GM19328 (cell line): Measurements from ENCODE around the gene RNF157.

ENCODE experiments used
- ATAC-seq: cut with Tn5 transposase; IDR thresholded peaks from one replicate; pipeline ENCODE4 v1.9.1; 2021; ENCODE audit warnings: mild to moderate bottlenecking, moderate library complexity; ENCODE audit not compliant: unreplicated experiment

The RNF157 gene

DNA sequence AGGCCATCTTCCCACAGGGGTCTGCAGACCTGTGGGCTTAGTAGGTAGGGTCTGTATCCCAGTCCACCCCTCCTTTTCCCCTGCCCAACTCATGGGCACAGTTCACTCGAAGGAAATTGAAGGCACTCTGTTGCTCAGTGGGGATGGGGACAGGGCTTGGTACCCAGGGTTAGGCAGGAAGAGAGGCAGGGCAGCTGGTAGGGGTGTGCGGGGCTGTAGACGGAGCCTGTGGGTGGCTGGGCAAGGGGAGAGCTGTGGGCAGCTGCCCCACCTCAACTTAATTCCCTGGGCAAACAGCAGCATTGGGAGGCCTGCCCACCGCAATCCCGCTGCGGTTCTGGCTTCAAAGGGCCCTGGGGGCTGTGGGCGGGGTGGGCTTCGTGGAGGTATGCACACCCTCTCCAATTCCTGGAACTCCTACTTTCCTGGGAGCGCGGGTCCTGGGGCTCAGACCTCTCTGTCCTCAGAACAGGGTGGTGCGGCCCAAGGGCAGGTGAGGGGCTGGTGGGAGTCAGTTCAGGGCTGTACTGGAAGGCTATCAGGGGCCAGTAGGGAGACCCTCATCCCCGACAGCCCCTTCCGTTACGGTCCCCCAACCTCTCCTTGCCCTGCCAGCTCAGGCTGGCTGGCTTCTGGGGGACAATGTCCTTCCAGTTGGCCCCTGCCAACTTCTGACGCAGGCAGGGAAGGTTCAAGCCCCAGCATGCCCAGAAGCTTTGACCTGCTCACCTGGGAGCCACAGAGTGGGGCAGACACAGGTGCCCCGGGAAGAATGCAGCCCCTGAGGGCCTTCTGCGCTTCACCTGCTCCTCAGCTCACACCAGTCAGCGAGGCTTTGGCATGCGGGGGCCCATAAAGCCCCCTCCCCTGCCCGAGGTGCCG is 108.4 kb downstream of the RNF157 start:
- ATAC-seq = no peak

DNA sequence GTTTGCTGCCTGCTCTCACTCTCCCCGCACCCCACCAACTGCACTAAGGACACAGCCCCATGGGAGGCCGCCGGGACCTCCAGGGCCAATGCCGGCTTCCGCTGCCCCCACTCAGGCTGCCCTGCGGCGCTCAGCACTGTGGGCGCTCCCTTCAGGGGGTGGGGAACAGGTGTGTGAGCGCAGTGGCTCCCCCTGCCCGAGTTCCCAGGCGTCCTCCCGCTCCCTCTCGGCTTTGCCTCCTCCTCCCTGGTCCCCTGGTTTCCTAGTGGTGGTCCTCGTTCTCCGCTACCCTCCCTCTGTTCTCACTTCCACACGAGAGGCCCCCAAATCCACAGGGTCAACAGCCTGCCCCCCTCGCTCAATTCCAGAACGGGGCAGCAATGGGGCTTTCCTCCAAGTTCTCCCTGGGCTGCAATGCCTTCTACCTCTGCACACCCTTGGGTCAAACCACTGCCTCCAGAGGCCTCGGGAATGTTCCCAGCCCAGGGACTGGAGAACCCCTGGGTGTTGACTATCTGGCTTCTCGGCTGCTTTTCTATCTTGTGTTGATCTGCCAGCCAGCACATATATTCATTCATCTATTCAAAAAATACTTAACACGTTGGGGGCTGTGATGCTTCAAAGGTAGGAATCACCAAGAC is 109.1 kb downstream of the RNF157 start:
- ATAC-seq = no peak

DNA sequence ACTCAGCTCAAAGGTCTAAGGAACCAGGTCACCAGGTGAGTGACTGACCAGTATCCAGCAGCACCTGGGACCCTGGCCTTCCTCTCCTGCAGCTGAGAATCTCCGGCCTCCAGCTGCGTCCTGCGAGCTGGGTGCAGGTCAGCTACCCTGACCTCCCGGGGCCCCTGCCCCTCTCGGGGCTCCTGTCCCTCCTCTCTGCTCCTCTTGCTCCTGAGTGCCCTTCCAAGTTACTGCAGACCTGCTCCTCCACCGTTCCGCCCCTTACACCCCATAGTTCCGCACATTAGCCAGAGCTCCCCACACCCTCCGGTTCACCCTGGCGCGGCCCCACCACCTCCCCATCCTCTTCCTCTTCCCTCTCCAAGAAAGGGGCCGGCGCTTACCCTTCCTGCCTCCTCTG is 109.8 kb downstream of the RNF157 start:
- no peak for ATAC-seq

DNA sequence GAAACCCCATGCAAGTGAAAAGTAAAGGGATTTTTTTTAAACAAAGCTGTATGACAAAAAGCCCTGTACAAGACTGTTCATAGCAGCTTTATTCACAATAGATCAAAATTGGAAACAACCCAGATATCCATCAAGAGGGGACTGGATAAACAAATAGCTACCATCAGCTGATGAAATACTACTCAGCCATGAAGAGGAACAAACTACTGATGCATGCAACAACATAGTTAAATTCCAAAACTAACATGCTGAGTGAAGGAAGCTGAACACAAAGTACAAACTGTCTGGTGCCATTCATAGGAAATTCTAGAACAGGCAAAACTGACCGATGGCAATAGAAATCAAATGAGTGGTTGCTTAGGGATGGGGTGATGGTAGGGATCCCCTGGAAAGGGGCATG is 114.4 kb downstream of the RNF157 start:
- ATAC-seq = no peak

DNA sequence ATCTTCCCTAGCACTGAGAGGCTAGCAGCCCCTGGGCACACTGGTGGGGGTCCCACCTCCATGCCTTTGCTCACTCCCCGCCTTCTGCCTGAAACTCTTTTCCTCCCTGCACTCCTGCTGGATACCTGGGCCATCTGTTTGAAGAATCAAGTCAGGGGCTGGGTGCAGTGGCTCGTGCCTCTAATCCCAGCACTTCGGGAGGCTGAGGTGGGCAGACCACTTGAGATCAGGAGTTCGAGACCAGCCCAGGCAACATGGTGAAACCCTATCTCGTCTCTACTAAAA is 115.0 kb downstream of the RNF157 start:
- no peak for ATAC-seq

DNA sequence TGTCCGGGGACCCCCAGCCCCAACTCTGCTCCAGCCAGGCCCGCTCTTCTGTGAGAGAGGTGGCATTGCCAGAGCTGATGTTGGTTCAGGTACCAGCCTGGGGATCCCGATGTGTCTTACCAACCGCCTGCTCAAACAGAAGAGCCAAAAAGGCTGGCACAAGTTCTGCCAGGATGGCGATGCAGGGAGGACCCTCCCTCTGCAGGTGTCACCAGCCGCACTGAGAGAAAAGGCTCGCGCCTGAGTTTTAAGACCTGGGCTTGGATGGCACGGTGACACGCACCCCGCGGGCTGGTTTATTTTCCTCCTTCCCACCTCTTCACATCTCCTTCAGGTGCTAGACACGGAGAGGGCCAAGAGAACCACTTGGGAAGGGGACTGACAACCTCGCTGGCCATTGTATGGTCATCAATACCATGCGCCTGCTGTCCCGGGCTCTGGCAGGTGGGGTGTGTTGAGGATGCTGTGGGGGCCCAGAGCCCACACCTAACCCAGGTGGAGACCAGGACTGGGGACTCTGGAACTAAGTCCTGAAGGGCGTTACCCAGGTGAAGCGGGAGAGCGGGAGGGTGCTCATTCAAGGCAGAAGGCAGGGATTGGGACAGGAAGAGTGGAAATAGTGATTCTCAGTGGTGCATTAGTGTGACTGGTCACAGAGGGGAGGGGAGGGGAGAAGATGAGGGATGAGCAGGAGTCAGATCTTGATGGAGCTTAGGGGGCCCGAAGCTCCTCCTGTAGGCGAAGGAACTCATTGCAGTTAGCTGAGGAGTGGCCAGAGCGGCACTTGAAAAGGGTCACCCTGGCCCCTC is 115.5 kb downstream of the RNF157 start:
- no peak for ATAC-seq

DNA sequence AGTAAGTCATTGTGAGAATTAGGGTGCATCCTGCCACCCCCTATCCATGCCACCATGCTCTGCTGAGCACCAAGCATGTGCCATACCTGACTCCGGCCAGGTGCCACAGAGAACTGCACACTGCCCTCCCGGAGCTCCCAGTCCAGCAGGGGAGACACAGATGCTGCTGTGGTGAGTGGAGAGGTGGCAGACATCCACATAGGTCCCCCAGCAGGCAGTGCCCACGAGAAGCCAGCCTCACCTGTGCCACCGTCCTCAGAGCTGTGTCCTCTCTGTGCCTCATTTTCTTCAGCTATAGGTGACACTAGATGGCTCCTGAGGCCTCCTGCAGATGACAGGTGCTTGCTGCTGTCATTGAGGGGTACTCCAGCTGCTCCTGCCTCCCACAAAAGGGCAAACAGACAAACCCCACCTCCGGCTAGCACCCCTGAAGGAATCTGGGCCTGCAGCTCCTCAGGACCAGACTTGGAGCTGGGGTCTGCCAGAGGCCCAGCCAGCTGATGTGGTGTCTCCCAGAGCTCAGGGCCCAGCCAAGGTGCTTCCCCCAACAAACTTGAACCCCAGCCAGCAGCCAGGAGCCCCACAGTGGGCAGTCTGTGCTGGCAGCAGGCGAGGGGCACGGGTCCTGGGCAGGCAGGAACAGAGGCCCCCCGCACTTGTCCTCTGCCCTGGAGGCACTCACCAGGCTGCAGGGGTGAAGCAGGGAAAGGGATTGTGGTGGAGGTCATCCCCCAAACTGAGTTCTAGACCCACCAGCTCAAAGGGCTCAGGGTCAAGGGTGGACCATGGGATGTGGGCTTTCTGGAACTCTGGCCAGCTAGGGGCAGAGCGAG is 116.3 kb downstream of the RNF157 start:
- ATAC-seq = no peak

DNA sequence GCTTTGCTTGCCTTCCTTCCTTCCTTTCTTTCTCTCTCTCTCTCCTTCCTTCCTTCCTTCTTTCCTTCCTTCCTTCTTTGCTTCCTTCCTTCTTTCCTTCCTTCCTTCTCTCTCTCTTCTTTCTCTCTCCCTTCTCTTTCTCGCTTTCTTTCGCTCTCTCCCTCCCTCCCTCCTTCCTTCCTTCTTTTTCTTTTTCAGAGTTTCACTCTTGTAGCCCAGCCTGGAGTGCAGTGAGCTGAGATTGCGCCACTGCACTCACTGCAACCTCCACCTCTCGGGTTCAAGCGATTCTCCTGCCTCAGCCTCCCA is 117.1 kb downstream of the RNF157 start:
- no peak for ATAC-seq

DNA sequence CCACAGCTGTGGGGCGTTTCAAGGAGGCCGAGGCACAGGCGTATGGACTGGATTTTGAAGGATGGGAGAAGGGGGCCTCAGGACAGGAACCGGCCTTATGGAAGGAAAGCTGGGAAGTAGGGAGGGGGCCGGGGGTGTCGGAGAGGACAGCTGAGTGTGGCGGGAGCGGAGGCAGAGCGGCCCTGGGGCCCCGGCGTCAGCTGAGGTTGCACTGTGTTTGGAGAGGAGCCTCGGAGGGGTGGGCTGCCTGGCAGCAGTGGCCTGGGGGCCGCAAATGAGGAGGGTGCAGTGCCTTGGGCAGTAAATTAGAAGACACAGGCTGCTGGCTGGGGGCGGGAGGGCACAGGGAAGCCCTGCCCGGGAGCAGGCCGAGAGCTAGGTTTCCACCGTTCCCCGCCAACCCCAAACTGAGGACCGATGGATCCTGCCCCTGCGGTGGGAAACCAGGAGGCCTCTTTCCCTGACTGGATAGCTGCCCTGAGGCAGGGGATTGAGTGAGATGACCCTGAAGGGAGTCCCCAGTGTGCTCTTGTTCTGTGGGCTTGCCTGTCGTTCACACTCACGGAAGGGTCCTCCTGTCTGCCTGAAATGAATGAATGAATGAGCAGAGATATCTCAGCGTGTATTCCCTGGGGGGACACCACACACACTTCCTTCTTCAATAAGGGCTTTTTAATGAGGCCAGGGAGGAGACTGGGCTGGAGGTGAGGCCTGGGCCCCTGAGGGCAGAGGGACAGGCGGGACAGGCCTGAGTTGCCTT is 117.7 kb downstream of the RNF157 start:
- ATAC-seq = no peak

DNA sequence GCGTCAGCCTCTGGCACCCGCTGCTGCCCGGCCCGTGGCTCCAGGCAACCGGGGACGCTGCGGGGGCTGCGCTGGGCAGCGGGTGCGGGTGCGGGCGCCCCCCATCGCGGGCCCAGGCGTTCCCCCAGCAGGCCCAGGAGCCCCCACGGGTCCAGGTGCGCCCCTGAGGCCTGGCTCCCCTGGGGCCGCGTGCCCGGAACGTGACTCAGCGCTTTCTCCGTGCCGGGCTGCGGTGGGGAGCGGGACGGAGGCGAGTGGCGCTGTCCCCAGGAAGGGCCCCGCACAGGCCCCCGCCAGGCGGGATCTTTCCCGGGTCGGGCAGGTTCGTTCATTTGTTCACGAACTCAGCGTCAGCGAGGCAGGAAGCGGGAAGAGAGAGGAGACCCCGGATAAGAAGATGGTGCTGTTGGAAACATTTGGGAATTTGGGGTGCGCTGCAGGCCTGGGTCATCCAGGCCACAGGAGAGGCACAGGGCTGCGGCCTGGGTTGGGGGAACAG is 118.3 kb downstream of the RNF157 start:
- no peak for ATAC-seq

DNA sequence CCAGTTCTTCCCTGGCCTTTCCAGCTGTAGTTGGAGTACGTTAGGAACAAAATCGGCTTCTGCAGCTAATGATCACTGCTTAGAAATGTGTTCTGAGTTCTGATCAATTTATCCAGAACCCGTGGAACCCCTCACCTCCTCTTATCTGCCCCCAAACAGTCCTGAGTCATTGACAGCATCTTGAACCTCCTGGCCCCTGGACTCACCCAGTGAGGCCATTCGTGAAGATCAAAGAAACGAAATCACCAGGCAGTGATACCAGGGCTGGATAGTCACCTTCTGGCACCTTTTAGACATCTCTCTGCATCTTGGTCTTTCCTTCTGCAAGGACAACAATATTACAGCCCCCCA is 119.7 kb downstream of the RNF157 start:
- ATAC-seq = no peak

DNA sequence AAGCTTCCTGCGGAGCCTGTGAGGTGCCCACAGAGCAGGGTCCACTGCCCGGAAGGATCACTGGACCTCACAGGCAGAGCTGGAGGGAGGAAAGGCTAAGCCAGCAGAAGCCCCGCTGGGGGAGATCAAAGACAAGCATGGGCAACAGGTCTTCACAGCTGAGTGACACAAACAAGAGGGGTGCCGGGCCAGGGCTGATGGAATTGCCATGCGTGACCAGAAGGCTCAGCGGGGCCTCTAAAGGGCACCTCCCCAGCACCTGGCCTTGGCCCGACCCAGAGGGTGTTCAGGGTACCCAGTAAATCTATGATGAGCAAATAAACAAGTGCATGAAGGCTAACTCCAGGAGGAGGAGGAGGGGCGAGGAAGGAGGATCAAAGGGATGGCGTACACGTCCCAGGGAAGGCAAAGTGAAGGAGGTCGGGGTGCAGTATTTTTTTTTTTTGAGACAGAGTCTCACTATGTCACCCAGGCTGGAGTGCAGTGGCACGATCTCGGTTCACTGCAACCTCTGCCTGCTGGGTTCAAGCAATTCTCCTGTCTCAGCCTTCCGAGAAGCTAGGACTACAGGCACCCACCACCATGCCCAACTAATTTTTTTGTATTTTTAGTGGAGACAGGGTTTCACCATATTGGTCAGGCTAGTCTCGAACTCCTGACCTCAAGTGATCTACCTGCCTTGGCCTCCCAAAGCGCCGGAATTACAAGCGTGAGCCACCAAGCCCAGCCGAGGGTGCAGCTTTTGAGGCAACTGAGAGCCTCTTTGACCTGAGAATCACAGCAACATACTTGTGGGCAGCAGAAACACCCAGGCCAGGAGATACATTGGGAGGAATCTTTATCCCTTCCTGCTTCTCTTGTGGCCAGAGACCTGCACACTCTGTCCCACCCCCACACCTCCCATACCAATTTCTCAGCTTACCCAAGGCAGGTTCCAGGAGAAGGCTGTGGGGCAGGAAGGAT is 120.6 kb downstream of the RNF157 start:
- no peak for ATAC-seq

DNA sequence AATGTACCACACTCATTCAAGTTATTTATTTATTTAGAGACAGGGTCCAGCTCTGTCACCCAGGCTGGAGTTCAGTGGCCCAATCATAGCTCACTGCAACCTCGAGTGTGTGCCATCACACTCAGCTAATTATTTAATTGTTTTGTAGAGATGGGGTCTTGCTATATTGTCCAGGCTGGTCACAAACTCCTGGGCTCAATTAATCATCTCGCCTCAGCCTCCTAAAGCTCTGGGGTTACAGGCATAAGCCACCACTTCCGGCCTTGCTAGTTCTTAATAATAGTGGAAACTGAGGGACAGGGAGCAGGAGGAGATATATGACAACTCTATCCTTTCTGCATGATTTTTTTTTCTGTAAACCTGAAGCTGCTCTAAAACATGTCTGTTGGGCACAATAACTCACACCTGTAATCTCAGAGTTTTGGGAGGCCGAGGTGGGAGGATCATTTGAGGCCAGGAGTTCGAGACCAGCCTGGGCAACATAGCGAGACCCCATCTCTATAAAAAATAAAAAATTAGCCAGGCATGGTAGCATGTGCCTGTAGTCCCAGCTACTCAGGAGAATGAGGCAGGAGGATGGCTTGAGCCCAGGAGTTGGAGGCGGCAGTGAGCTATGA is 125.0 kb downstream of the RNF157 start:
- ATAC-seq = no peak

DNA sequence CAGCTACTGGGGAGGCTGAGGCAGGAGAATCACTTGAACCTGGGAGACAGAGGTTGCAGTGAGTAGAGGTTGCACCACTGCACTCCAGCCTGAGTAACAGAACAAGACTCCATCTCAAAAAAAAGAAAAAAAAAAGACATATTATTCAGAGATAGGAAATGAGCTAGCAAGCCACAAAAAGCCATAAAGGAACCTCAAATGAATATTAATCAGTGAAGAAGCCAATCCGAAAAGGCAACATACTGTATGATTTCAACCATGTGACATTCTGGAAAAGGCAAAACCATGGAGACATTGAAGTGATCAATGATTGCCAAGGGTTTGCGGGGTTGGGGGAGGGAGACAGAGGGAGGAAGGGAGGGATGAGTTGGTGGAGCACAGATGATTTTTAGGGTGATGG is 128.3 kb downstream of the RNF157 start:
- no peak for ATAC-seq

DNA sequence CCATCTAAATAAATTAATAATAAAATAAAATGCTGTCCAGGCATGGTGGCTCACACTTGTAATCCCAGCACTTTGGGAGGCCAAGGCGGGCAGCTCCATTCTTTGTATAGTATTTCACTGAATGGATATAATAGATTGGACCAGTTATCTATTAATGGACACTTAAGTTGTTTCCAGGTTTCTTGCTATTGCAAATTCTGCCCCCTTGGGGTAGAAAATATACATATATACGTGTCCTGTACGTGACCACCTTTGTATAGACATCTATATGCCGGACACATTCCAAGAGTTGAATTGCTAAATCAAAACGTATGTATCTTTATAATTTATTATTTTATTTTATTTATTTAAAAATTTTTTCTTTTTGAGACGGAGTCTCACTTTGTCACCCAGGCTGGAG is 132.8 kb downstream of the RNF157 start:
- ATAC-seq = no peak

DNA sequence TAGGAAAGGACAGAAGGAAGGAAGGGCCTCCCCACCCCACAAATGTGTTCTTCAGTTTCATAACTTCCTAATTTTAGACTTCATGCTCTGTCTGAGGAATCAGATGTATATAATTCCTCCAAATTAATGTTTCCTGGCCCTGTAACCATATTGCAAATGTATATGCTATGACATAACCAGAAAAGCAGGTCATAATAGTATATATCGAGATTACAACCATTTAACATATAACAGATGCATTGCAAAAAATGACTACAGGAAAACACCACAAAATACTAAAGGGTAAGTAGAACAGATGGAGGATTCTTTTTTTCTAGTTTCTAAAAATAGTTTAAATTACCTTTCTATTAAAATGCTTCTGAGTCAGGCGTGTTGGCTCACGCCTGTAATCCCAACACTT is 133.6 kb downstream of the RNF157 start:
- ATAC-seq = no peak

DNA sequence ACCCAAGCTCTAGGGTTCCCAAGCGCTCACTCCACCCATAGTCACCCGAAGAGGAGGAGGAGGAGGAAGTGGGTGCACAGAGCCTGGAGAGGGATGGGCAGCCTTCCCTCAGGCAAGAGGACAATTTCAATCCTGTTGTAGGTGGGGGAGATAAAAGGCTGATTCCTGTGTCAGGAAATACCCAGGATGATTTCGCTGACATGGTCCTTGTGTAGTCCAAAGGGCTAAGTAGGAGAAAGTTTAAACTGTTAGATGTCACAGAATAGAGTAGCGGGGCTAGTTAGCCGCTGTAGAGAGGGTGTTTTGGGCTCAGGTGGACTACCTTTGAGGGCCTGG is 135.4 kb downstream of the RNF157 start:
- no peak for ATAC-seq

DNA sequence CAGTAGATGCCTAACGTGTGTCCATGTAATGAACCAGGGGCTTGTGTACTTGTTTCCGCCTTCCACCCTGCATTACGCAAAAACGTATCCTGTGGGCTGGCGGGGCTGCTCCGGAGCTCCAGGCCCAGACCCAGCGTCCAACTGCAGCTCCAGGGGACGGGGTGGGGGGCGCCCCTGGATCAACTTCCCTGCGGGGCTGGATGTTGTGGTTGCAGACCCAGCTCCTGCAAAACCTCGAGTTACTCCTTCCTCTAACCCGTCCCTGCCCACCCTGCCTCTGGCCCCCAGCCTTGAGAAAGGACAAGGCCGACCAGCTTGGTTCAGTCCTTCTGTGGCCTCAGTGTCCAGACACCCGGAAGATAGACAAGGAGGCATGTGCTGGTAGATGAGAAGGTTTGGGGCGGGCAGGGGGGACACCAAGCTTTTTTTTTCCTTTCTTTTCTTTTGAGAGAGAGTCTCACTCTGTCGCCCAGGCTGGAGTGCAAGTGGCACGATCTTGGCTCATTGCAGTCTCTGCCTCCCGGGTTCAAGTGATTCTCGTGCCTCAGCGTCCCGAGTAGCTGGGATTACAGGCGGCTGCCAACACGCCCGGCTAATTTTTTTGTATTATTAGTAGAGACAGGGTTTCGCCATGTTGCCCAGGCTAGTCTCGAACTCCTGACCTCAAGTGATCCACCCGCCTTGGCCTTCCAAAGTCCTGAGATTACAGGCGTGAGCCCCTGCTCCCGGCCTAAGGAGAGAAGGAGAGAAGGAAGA is 136.0 kb downstream of the RNF157 start:
- ATAC-seq = no peak
